Muscle of leg (tissue), 16 donors: ENCODE data around the gene SULT1A3. TPM values are rescaled to one million over a fixed set of nuclear protein-coding genes. Genes with fewer than 3 reads are reported as not detected.
A peak's percentile ranks its signal among the peaks of the same experiment; 100 is the strongest.
"Not testable (repeated sequence)": the region's sequence is repeated elsewhere in the genome, so short reads cannot be mapped to it uniquely, and the experiment has no call there.

Source experiments
- DNase-seq: peaks from one replicate; pipeline ENCODE4 v3.0.0; 2013
- H3K27ac ChIP-seq: one replicate; pipeline ENCODE4 v1.5.1; 2013; ENCODE audit warnings: mild to moderate bottlenecking, low read length, control low read depth
- H3K27me3 ChIP-seq: one replicate; pipeline ENCODE4 v1.6.1; 2013; ENCODE audit warnings: low read length; ENCODE audit not compliant: control insufficient read depth, insufficient read depth
- H3K36me3 ChIP-seq: one replicate; pipeline ENCODE4 v1.6.1; 2013; ENCODE audit warnings: low read length; ENCODE audit not compliant: control insufficient read depth, insufficient read depth
- H3K4me1 ChIP-seq: one replicate; pipeline ENCODE4 v1.6.1; 2013; ENCODE audit warnings: low read length; ENCODE audit not compliant: control insufficient read depth, insufficient read depth
- H3K4me3 ChIP-seq: one replicate; pipeline ENCODE4 v1.5.1; 2013; ENCODE audit warnings: low read length, control low read depth
- H3K9me3 ChIP-seq: replicated peaks from 2 replicates; pipeline ENCODE4 v1.6.1; 2013; ENCODE audit warnings: low read depth, low read length; ENCODE audit not compliant: control insufficient read depth
- WGBS: methylation state at CpG from one replicate; pipeline ENCODE4 v1.1.5; 2013; ENCODE audit warnings: missing lambda C conversion rate; ENCODE audit not compliant: insufficient coverage; 5-methylcytosine and 5-hydroxymethylcytosine counted together
- long read RNA-seq, 11 donors: transcript quantifications; one replicate each; lab custom pipeline, GENCODE V29; 2026
- polyA plus RNA-seq, 8 donors: library from polyadenylated mRNA; unstranded; fragments of 120-200 nt; gene quantifications; one replicate each; pipeline versions ENCODE4 v1.2.1 to v1.2.3, GENCODE V29; 2013; ENCODE audit warnings: inconsistent platforms in 1 of 8, low replicate concordance in 1 of 8; ENCODE audit not compliant: insufficient read length in 8 of 8, insufficient read depth in 1 of 8
- total RNA-seq: library from RNA; stranded (reverse); fragments of 120-200 nt; gene quantifications from one replicate; pipeline ENCODE4 v1.2.4, GENCODE V29; 2013

Gene SULT1A3
- total RNA-seq (6.3 TPM), polyA plus RNA-seq (1 to 10 TPM; 2.2 to 6.5 (median 4.2) TPM)
- long read RNA-seq, donor 1 = 0 reads
- long read RNA-seq, donor 2 = 0 reads
- long read RNA-seq, donor 3 = 0 reads
- long read RNA-seq, donor 4, partial matches to known transcripts = 0 of 1 reads
- long read RNA-seq, donor 4, other reads (novel, unspliced or antisense) = 0 of 1 reads
- long read RNA-seq, donor 5, partial matches to known transcripts = 0 of 1 reads
- long read RNA-seq, donor 5, other reads (novel, unspliced or antisense) = 0 of 1 reads
- long read RNA-seq, donor 6 = 0 reads
- long read RNA-seq, donor 7, partial matches to known transcripts = 0 of 1 reads
- long read RNA-seq, donor 7, other reads (novel, unspliced or antisense) = 0 of 1 reads
- long read RNA-seq, donor 8 = 0 reads
- long read RNA-seq, donor 9, partial matches to known transcripts = 0 of 2 reads
- long read RNA-seq, donor 9, other reads (novel, unspliced or antisense) = 0 of 2 reads
- long read RNA-seq, donor 10 = 0 reads
- long read RNA-seq, donor 11, partial matches to known transcripts = 0 of 2 reads
- long read RNA-seq, donor 11, other reads (novel, unspliced or antisense) = 0 of 2 reads

- not testable (repeated sequence) for H3K27ac ChIP-seq, H3K4me1 ChIP-seq, H3K36me3 ChIP-seq, H3K4me3 ChIP-seq, H3K9me3 ChIP-seq, DNase-seq, H3K27me3 ChIP-seq
- WGBS = no CpG with 5 or more reads among the region's 3 CpGs
These were observed at the start of gene SULT1A3 for GRCh38 chr16:30199049-30199448. TSS of gene SULT1A3 (plus strand) at chr16:30199255. CDS start at chr16:30200729, 1,474 bp downstream.

DNA sequence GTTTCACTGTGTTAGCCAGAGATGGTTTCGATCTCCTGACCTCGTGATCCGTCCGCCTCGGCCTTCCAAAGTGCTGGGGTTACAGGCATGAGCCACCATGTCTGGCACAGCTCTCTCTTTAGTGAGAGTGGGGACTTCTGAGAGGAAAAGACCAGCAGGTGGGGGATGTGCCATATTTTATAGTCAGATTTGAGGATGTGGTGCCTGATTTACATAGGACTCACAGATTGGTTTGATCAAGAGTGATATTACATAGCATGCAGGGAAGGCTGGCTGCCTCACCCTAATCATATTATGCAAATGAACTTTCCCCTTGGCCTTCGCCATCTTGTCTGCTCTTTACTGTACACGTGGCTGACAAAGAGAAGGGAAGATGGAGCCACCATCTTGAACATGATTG lies 48.0 kb upstream of the SULT1A3 start:
- no peaks in the 10 kb centered on the region for H3K4me1 ChIP-seq
- peaks cover 5% of the 10 kb centered on the region for H3K9me3 ChIP-seq
- H3K36me3 ChIP-seq = no peaks in the 10 kb centered on the region
- H3K27ac ChIP-seq = no peak overlapping the region
- H3K4me3 ChIP-seq = no peak overlapping the region
- 78% methylated on average over 6 of the region's 7 CpGs for WGBS
- H3K27me3 ChIP-seq = no peaks in the 10 kb centered on the region
- no peak for DNase-seq

DNA sequence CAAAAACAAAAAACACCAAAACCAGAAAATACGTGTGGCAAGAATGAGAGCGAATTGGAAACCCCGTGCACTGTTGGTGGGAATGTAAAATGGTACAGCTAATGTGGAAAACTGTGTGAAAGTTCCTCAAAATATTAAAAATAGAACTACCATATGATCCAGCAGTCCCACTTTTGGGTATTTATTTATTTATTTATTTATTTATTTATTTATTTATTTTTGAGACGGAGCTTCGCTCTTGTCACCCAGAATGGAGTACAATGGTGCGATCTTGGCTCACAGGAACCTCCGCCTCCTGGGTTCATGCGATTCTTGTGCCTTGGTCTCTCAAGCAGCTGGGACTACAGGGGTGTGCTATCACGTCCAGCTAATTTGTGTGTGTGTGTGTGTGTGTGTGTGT lies 46.5 kb upstream of the SULT1A3 start:
- Histone ChIP-seq H3K27me3 (no peaks in the 10 kb centered on the region), H3K4me1 (no peaks in the 10 kb centered on the region), H3K4me3 (no peak overlapping the region), H3K27ac (no peak overlapping the region), H3K36me3 (no peaks in the 10 kb centered on the region), H3K9me3 (peaks cover 5% of the 10 kb centered on the region)
- WGBS = 93% methylated on average over 3 of the region's 9 CpGs
- no peak for DNase-seq

DNA sequence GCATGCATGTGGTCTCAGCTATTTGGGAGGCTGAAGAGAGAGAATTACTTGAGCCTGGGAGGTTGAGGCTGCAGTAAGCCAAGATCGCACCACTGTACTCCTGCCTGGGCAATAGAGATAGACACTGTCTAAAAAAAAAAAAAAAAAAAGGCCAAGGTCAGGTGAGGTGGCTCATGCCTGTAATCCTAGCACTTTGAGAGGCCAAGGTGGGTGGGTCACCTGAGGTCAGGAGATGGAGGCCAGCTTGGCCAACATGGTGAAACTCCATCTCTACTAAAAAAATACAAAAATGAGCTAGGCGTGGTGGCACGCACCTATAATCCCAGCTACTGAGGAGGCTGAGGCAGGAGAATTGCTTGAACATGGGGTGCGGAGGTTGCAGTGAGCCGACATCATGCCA lies 43.9 kb upstream of the SULT1A3 start:
- Histone ChIP-seq H3K27ac (no peak overlapping the region), H3K27me3 (no peaks in the 10 kb centered on the region), H3K9me3 (no peaks in the 10 kb centered on the region), H3K4me1 (no peaks in the 10 kb centered on the region), H3K4me3 (no peak overlapping the region), H3K36me3 (no peaks in the 10 kb centered on the region)
- DNase-seq = no peak
- WGBS = 100% methylated on average over 1 of the region's 5 CpGs

GRCh38 chr16:30157214-30157613 lies 41.8 kb upstream of the SULT1A3 start:
- no peak overlapping the region for H3K4me3 ChIP-seq
- no peaks in the 10 kb centered on the region for H3K4me1 ChIP-seq
- H3K36me3 ChIP-seq = no peaks in the 10 kb centered on the region
- WGBS = no CpG with 5 or more reads among the region's 1 CpG
- no peak overlapping the region for H3K27ac ChIP-seq
- DNase-seq = no peak
- no peaks in the 10 kb centered on the region for H3K27me3 ChIP-seq
- no peaks in the 10 kb centered on the region for H3K9me3 ChIP-seq

- Histone ChIP-seq H3K4me1 (no peaks in the 10 kb centered on the region), H3K27ac (no peak overlapping the region), H3K27me3 (no peaks in the 10 kb centered on the region), H3K4me3 (no peak overlapping the region), H3K9me3 (no peaks in the 10 kb centered on the region), H3K36me3 (no peaks in the 10 kb centered on the region)
- DNase-seq = no peak
- 50% methylated on average over 1 of the region's 3 CpGs for WGBS
These were observed 35.5 kb upstream of the SULT1A3 start for GRCh38 chr16:30163538-30163937.

GRCh38 chr16:30166202-30166902 lies 32.7 kb upstream of the SULT1A3 start:
- 100% methylated on average over 1 of the region's 11 CpGs for WGBS
- H3K36me3 ChIP-seq = no peaks in the 10 kb centered on the region
- no peaks in the 10 kb centered on the region for H3K27me3 ChIP-seq
- H3K9me3 ChIP-seq = no peaks in the 10 kb centered on the region
- DNase-seq = peak; percentile 68
- no peaks in the 10 kb centered on the region for H3K4me1 ChIP-seq
- H3K27ac ChIP-seq = no peak overlapping the region
- no peak overlapping the region for H3K4me3 ChIP-seq

DNA sequence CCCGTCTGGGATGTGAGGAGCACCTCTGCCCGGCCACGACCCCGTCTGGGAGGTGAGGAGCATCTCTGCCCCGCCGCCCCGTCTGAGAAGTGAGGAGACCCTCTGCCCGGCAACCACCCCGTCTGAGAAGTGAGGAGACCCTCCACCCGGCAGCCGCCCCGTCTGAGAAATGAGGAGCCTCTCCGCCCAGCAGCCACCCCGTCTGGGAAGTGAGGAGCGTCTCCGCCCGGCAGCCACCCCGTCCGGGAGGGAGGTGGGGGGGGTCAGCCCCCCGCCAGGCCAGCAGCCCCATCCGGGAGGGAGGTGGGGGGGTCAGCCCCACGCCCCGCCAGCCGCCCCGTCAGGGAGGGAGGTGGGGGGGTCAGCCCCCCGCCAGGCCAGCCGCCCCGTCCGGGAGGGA lies 30.3 kb upstream of the SULT1A3 start:
- not testable (repeated sequence) for H3K27ac ChIP-seq, H3K27me3 ChIP-seq, H3K36me3 ChIP-seq, H3K9me3 ChIP-seq, DNase-seq, H3K4me1 ChIP-seq, H3K4me3 ChIP-seq
- no CpG with 5 or more reads among the region's 29 CpGs for WGBS

DNA sequence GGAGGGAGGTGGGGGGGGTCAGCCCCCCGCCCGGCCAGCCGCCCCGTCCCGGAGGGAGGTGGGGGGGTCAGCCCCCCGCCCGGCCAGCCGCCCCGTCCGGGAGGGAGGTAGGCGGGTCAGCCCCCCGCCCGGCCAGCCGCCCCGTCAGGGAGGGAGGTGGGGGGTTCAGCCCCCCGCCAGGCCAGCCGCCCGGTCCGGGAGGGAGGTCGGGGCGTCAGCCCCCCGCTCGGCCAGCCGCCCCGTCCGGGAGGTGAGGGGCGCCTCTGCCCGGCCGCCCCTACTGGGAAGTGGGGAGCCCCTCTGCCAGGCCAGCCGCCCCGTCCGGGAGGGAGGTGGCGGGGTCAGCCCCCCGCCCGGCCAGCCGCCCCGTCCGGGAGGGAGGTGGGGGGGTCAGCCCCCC lies 29.6 kb upstream of the SULT1A3 start:
- not testable (repeated sequence) for H3K27ac ChIP-seq, H3K4me1 ChIP-seq, H3K27me3 ChIP-seq, DNase-seq, H3K4me3 ChIP-seq, H3K36me3 ChIP-seq, H3K9me3 ChIP-seq
- WGBS = 90% methylated on average over 15 of the region's 38 CpGs

DNA sequence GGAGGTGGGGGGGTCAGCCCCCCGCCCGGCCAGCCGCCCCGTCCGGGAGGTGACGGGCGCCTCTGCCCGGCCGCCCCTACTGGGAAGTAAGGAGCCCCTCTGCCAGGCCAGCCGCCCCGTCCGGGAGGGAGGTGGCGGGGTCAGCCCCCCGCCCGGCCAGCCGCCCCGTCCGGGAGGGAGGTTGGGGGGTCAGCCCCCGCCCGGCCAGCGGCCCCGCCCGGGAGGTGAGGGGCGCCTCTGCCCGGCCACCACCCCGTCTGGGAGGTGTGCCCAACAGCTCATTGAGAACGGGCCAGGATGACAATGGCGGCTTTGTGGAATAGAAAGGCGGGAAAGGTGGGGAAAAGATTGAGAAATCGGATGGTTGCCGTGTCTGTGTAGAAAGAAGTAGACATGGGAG lies 28.9 kb upstream of the SULT1A3 start:
- H3K27me3 ChIP-seq, H3K9me3 ChIP-seq, H3K4me3 ChIP-seq, DNase-seq, H3K36me3 ChIP-seq, H3K27ac ChIP-seq, H3K4me1 ChIP-seq: not testable (repeated sequence)
- 70% methylated on average over 2 of the region's 31 CpGs for WGBS
